K562 (cell line): Measurements from ENCODE around the gene KRT71. TPM values are rescaled to one million over a fixed set of nuclear protein-coding genes. Genes with fewer than 3 reads are reported as not detected.

Source experiments
- HDAC8 ChIP-seq: fragments of 450-650 bp; IDR thresholded peaks from 2 replicates; pipeline ENCODE4 v1.6.1; 2016; ENCODE audit warnings: mild to moderate bottlenecking, missing genetic modification characterization, moderate library complexity, missing compliant biosample characterization
- JUNB ChIP-seq: fragments of 450-650 bp; formaldehyde crosslinking; conservative IDR thresholded peaks from 2 replicates; pipeline ENCODE4 v1.4.0; 2020; ENCODE audit warnings: mild to moderate bottlenecking
- PML ChIP-seq: IDR thresholded peaks from 2 replicates; pipeline ENCODE4 v1.6.1; 2012; ENCODE audit warnings: low read length, inconsistent platforms
- TCF3 ChIP-seq: sonication (generic); formaldehyde crosslinking; IDR thresholded peaks from 2 replicates; pipeline ENCODE4 v1.4.0; 2020; ENCODE audit warnings: mild to moderate bottlenecking, missing genetic modification reagents
- ZNF717 ChIP-seq: fragments of 250-450 bp; sonication (Bioruptor Pico); IDR thresholded peaks from 2 replicates; pipeline ENCODE4 v1.5.0; 2021
- polyA plus RNA-seq, 8 experiments: library from polyadenylated mRNA; depleted of rRNA in 4 of 8; stranded (reverse) in 5 of 8; unstranded in 3 of 8; fragments of >200 nt; fragmentation: Nextera tagmentation in 2 of 8; fragmentation: Illumina TruSeq in 1 of 8; extraction: Ambion mirVana in 2 of 8; extraction: Trizol in 1 of 8; gene quantifications; 2 replicates each; pipeline versions ENCODE4 v1.2.1 to v1.2.3, GENCODE V29; 2011 to 2014; ENCODE audit warnings: inconsistent platforms in 1 of 8, missing spikeins in 1 of 8
- total RNA-seq, 7 experiments: library from RNA; depleted of rRNA in 6 of 7; stranded (reverse); fragments of >200 nt in 6 of 7; fragmentation: Illumina TruSeq in 2 of 7; extraction: Trizol in 2 of 7; gene quantifications; 2 replicates each; pipeline versions ENCODE4 v1.2.1 to v1.2.3, GENCODE V29; 2011 to 2021; ENCODE audit warnings: low replicate concordance in 1 of 7
- TF ChIP-seq, protein P1 (sequence below), 2 experiments: fragments of 450-650 bp; formaldehyde crosslinking in 1 of 2; IDR thresholded peaks; 2 replicates each; pipeline versions ENCODE4 v1.4.0 to v1.6.1; 2014 to 2020; ENCODE audit warnings: mild to moderate bottlenecking in 2 of 2, borderline replicate concordance in 1 of 2, low read depth in 1 of 2
- TF ChIP-seq, protein P2 (sequence below): fragments of 450-650 bp; IDR thresholded peaks from 2 replicates; pipeline ENCODE4 v1.7.1; 2018; ENCODE audit warnings: mild to moderate bottlenecking, low read depth; ENCODE audit not compliant: partially characterized antibody
- TF ChIP-seq, protein P3 (sequence below): fragments of 250-450 bp; sonication (Bioruptor Pico); IDR thresholded peaks from 2 replicates; pipeline ENCODE4 v1.5.0; 2020; ENCODE audit warnings: mild to moderate bottlenecking

Gene KRT71
- total and polyA plus RNA-seq, 9 of the 15 experiments (the other 6 are each of a cell fraction or from before 2014, with no cell fraction given), result not detected

DNA sequence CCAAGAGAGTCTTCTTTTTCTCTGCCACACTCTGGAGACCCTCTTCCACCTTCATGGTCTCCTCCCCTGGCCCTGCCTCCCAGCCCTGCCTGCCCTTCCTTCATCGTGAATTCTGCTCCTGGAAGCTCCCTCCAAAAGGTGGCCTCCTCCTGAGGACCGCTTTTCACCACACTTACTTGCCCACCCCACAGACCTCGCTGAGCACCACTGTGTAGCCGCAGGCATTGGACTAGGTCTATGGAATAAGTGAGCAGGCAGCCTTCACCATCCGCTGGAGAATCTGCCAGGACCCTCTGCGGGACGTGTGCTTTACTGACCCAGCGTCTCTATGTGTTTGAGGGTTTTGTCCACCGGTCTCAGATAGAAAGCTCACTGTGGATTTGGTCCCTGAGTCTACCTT is 23.1 kb downstream of the KRT71 start (continued):
- TF ChIP-seq, protein P1, sequence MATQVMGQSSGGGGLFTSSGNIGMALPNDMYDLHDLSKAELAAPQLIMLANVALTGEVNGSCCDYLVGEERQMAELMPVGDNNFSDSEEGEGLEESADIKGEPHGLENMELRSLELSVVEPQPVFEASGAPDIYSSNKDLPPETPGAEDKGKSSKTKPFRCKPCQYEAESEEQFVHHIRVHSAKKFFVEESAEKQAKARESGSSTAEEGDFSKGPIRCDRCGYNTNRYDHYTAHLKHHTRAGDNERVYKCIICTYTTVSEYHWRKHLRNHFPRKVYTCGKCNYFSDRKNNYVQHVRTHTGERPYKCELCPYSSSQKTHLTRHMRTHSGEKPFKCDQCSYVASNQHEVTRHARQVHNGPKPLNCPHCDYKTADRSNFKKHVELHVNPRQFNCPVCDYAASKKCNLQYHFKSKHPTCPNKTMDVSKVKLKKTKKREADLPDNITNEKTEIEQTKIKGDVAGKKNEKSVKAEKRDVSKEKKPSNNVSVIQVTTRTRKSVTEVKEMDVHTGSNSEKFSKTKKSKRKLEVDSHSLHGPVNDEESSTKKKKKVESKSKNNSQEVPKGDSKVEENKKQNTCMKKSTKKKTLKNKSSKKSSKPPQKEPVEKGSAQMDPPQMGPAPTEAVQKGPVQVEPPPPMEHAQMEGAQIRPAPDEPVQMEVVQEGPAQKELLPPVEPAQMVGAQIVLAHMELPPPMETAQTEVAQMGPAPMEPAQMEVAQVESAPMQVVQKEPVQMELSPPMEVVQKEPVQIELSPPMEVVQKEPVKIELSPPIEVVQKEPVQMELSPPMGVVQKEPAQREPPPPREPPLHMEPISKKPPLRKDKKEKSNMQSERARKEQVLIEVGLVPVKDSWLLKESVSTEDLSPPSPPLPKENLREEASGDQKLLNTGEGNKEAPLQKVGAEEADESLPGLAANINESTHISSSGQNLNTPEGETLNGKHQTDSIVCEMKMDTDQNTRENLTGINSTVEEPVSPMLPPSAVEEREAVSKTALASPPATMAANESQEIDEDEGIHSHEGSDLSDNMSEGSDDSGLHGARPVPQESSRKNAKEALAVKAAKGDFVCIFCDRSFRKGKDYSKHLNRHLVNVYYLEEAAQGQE (IDR thresholded peaks at IDR 0.05; ENCODE audit: borderline replicate concordance), result no peak
- TF ChIP-seq, protein P1 (CRISPR knock-in tag; IDR thresholded peaks at IDR 0.05; ENCODE audit: low read depth), result no peak
- no peak for TF ChIP-seq JUNB (CRISPR knock-in tag)
- TF ChIP-seq PML, result no peak
- TF ChIP-seq, protein P2, sequence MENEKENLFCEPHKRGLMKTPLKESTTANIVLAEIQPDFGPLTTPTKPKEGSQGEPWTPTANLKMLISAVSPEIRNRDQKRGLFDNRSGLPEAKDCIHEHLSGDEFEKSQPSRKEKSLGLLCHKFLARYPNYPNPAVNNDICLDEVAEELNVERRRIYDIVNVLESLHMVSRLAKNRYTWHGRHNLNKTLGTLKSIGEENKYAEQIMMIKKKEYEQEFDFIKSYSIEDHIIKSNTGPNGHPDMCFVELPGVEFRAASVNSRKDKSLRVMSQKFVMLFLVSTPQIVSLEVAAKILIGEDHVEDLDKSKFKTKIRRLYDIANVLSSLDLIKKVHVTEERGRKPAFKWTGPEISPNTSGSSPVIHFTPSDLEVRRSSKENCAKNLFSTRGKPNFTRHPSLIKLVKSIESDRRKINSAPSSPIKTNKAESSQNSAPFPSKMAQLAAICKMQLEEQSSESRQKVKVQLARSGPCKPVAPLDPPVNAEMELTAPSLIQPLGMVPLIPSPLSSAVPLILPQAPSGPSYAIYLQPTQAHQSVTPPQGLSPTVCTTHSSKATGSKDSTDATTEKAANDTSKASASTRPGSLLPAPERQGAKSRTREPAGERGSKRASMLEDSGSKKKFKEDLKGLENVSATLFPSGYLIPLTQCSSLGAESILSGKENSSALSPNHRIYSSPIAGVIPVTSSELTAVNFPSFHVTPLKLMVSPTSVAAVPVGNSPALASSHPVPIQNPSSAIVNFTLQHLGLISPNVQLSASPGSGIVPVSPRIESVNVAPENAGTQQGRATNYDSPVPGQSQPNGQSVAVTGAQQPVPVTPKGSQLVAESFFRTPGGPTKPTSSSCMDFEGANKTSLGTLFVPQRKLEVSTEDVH, result no peak
- TF ChIP-seq, protein P3, sequence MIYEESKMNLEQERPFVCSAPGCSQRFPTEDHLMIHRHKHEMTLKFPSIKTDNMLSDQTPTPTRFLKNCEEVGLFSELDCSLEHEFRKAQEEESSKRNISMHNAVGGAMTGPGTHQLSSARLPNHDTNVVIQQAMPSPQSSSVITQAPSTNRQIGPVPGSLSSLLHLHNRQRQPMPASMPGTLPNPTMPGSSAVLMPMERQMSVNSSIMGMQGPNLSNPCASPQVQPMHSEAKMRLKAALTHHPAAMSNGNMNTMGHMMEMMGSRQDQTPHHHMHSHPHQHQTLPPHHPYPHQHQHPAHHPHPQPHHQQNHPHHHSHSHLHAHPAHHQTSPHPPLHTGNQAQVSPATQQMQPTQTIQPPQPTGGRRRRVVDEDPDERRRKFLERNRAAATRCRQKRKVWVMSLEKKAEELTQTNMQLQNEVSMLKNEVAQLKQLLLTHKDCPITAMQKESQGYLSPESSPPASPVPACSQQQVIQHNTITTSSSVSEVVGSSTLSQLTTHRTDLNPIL, result no peak
- no peak for TF ChIP-seq TCF3 (CRISPR knock-in tag)
- TF ChIP-seq ZNF717 (CRISPR knock-in tag), result no peak
- no peak for TF ChIP-seq HDAC8 (tag)
- TF ChIP-seq, all 486 proteins: peak for 0
